OCI-LY1 (cell line): ENCODE data around the gene TRDMT1.

Experiments used
- H2AFZ ChIP-seq: fragments of 200-600 bp; sonication (generic), shearing (Covaris generic); 2 replicates; pipeline ENCODE4 v1.6.0; 2014; ENCODE audit warnings: antibody characterized with exemption, mild to moderate bottlenecking, low read length
- H3F3A ChIP-seq: fragments of 200-600 bp; sonication (generic), shearing (Covaris generic); 2 replicates; pipeline ENCODE4 v1.6.0; 2014; ENCODE audit warnings: mild to moderate bottlenecking, antibody characterized with exemption, low read length, moderate library complexity; ENCODE audit not compliant: insufficient read depth
- H3K27ac ChIP-seq: fragments of 200-600 bp; sonication (generic); 2 replicates; pipeline ENCODE4 v1.5.1; 2014; ENCODE audit warnings: low read length, mixed run types, mild to moderate bottlenecking, low read depth; ENCODE audit not compliant: poor library complexity, severe bottlenecking
- H3K27me3 ChIP-seq: fragments of 200-600 bp; sonication (generic); 2 replicates; pipeline ENCODE4 v1.6.0; 2014; ENCODE audit warnings: antibody characterized with exemption, mild to moderate bottlenecking, low read length, moderate library complexity; ENCODE audit not compliant: insufficient read depth
- H3K36me3 ChIP-seq: fragments of 200-600 bp; sonication (generic); 2 replicates; pipeline ENCODE4 v1.6.1; 2014; ENCODE audit warnings: mild to moderate bottlenecking, antibody characterized with exemption, low read length, moderate library complexity, mixed read lengths; ENCODE audit not compliant: insufficient read depth
- H3K4me1 ChIP-seq: fragments of 200-600 bp; sonication (generic); 2 replicates; pipeline ENCODE4 v1.5.1; 2014; ENCODE audit warnings: mild to moderate bottlenecking, low read length, moderate library complexity; ENCODE audit not compliant: insufficient read depth, severe bottlenecking
- H3K4me2 ChIP-seq: fragments of 200-600 bp; sonication (generic), shearing (Covaris generic); 2 replicates; pipeline ENCODE4 v1.6.1; 2014; ENCODE audit warnings: low read length
- H3K4me3 ChIP-seq: fragments of 200-600 bp; sonication (generic); 2 replicates; pipeline ENCODE4 v1.5.1; 2014; ENCODE audit warnings: low read length, low read depth, mild to moderate bottlenecking, mixed read lengths; ENCODE audit not compliant: poor library complexity, severe bottlenecking
- H3K79me2 ChIP-seq: fragments of 200-600 bp; shearing (Covaris generic); 2 replicates; pipeline ENCODE4 v1.6.1; 2016; ENCODE audit warnings: mixed run types, low read length, mixed read lengths; ENCODE audit not compliant: insufficient read depth
- H3K9ac ChIP-seq: fragments of 200-600 bp; sonication (generic), shearing (Covaris generic); 2 replicates; pipeline ENCODE4 v1.6.1; 2014; ENCODE audit warnings: mild to moderate bottlenecking, low read length, mixed read lengths
- H3K9me2 ChIP-seq: fragments of 200-600 bp; sonication (generic), shearing (Covaris generic); 2 replicates; pipeline ENCODE4 v1.6.1; 2014; ENCODE audit warnings: low read depth, mild to moderate bottlenecking, low read length, mixed read lengths
- H3K9me3 ChIP-seq: fragments of 200-600 bp; shearing (Covaris generic); 2 replicates; pipeline ENCODE4 v1.6.1; 2014; ENCODE audit warnings: low read length, mixed read lengths
- H4K20me1 ChIP-seq: fragments of 200-600 bp; sonication (generic), shearing (Covaris generic); 2 replicates; pipeline ENCODE4 v1.6.0; 2016; ENCODE audit warnings: mild to moderate bottlenecking, low read length; ENCODE audit not compliant: insufficient read depth
- CTCF ChIP-seq: fragments of 200-600 bp; sonication (generic), shearing (Covaris generic); IDR thresholded peaks from 2 replicates; pipeline ENCODE4 v1.5.1; 2017; ENCODE audit warnings: mild to moderate bottlenecking, antibody characterized with exemption, low read length, moderate library complexity, mixed read lengths
- EZH2 ChIP-seq: fragments of 200-600 bp; sonication (generic), shearing (Covaris generic); IDR thresholded peaks from 2 replicates; pipeline ENCODE4 v1.8.0; 2017; ENCODE audit warnings: borderline replicate concordance, mixed run types, mild to moderate bottlenecking, antibody characterized with exemption, low read length, moderate library complexity, mixed read lengths

Gene TRDMT1

GRCh38 chr10:17171141-17171641 lies 30.3 kb downstream of the TRDMT1 start:
- Histone ChIP-seq H3K9ac (no peak overlapping the region), H3K9me2 (no peaks in the 10 kb centered on the region), H3K27me3 (no peaks in the 10 kb centered on the region), H3K4me1 (no peaks in the 10 kb centered on the region), H3K9me3 (no peaks in the 10 kb centered on the region), H3K4me3 (no peak overlapping the region), H2AFZ (no peak overlapping the region), H4K20me1 (no peaks in the 10 kb centered on the region), H3K79me2 (no peaks in the 10 kb centered on the region), H3K27ac (no peak overlapping the region), H3K36me3 (no peaks in the 10 kb centered on the region), H3K4me2 (no peak overlapping the region), H3F3A (no peaks in the 10 kb centered on the region)
- no peak for TF ChIP-seq CTCF

- H3K4me1 ChIP-seq: no peaks in the 10 kb centered on the region
- no peak overlapping the region for H3K27ac ChIP-seq
- no peaks in the 10 kb centered on the region for H3K27me3 ChIP-seq
- no peak overlapping the region for H3K9ac ChIP-seq
- no peaks in the 10 kb centered on the region for H4K20me1 ChIP-seq
- H3F3A ChIP-seq: no peaks in the 10 kb centered on the region
- no peak overlapping the region for H3K4me2 ChIP-seq
- TF ChIP-seq EZH2: no peak
- TF ChIP-seq CTCF: no peak
- no peak overlapping the region for H2AFZ ChIP-seq
- H3K4me3 ChIP-seq: no peak overlapping the region
- no peaks in the 10 kb centered on the region for H3K79me2 ChIP-seq
- no peaks in the 10 kb centered on the region for H3K9me3 ChIP-seq
- H3K36me3 ChIP-seq: no peaks in the 10 kb centered on the region
- no peaks in the 10 kb centered on the region for H3K9me2 ChIP-seq
Measured at GRCh38 chr10:17169803-17170202, 31.7 kb downstream of the TRDMT1 start.

GRCh38 chr10:17166699-17167098 lies 34.8 kb downstream of the TRDMT1 start:
- Histone ChIP-seq H3K4me3 (no peak overlapping the region), H3K27ac (no peak overlapping the region), H3K4me1 (no peaks in the 10 kb centered on the region), H2AFZ (no peak overlapping the region), H3F3A (no peaks in the 10 kb centered on the region), H3K9ac (no peak overlapping the region), H3K9me3 (no peaks in the 10 kb centered on the region), H3K79me2 (no peaks in the 10 kb centered on the region), H3K4me2 (no peak overlapping the region), H3K27me3 (no peaks in the 10 kb centered on the region), H3K9me2 (no peaks in the 10 kb centered on the region), H4K20me1 (no peaks in the 10 kb centered on the region), H3K36me3 (no peaks in the 10 kb centered on the region)
- TF ChIP-seq EZH2: no peak
- TF ChIP-seq CTCF: no peak
